C4-2B (cell line): ENCODE measurements around the gene HS6ST3.

ENCODE experiments used
- CTCF ChIP-seq: fragments of 450-650 bp; conservative IDR thresholded peaks from 2 replicates; pipeline ENCODE4 v1.5.1; 2017; ENCODE audit warnings: mild to moderate bottlenecking
- ZFX ChIP-seq: fragments of 450-650 bp; IDR thresholded peaks from 2 replicates; pipeline ENCODE4 v1.6.1; 2017

- TF ChIP-seq CTCF: no peak
- no peak for TF ChIP-seq ZFX
Measured at GRCh38 chr13:96629331-96629730, 539.4 kb downstream of the HS6ST3 start.
